Esophagus (tissue), 2 donors: ENCODE results near the gene HLTF. TPM values are rescaled to one million over a fixed set of nuclear protein-coding genes. Genes with fewer than 3 reads are reported as not detected.
"Not testable (repeated sequence)": the region's sequence is repeated elsewhere in the genome, so short reads cannot be mapped to it uniquely, and the experiment has no call there.

Experiments
- H3K27ac ChIP-seq, 2 donors: one replicate each; pipeline ENCODE4 v1.5.1; 2013; ENCODE audit warnings: low read depth in 2 of 2, mild to moderate bottlenecking in 2 of 2, inconsistent platforms in 1 of 2, low read length in 1 of 2, moderate library complexity in 1 of 2
- H3K27me3 ChIP-seq, 2 donors: one replicate each; pipeline ENCODE4 v1.6.1; 2013; ENCODE audit warnings: low read length in 2 of 2, control low read depth in 1 of 2, mild to moderate bottlenecking in 1 of 2; ENCODE audit not compliant: insufficient read depth in 2 of 2, control insufficient read depth in 1 of 2
- H3K36me3 ChIP-seq, 2 donors: one replicate each; pipeline ENCODE4 v1.6.1; 2013; ENCODE audit warnings: low read length in 1 of 2; ENCODE audit not compliant: control insufficient read depth in 2 of 2, insufficient read depth in 2 of 2
- H3K4me1 ChIP-seq, 2 donors: one replicate each; pipeline ENCODE4 v1.6.1; 2013; ENCODE audit warnings: low read length in 1 of 2; ENCODE audit not compliant: control insufficient read depth in 2 of 2, insufficient read depth in 2 of 2
- H3K4me3 ChIP-seq, 2 donors: one replicate each; pipeline ENCODE4 v1.5.1; 2013; ENCODE audit warnings: low read length in 2 of 2, mild to moderate bottlenecking in 2 of 2, low read depth in 1 of 2, moderate library complexity in 1 of 2
- H3K9me3 ChIP-seq, 2 donors: one replicate each; pipeline ENCODE4 v1.6.1; 2013; ENCODE audit warnings: mild to moderate bottlenecking in 2 of 2, low read depth in 1 of 2, low read length in 1 of 2, moderate library complexity in 1 of 2; ENCODE audit not compliant: control insufficient read depth in 2 of 2, insufficient read depth in 1 of 2
- WGBS, 2 donors: extraction: QIAGEN DNeasy Blood & Tissue Kit; methylation state at CpG; one replicate each; pipeline ENCODE4 v1.1.7; 2013; 5-methylcytosine and 5-hydroxymethylcytosine counted together
- polyA plus RNA-seq, 2 donors: library from polyadenylated mRNA; stranded (reverse); fragments of 200-250 nt; gene quantifications; one replicate each; pipeline ENCODE4 v1.2.3, GENCODE V29; 2013
- donor health status: healthy with polysubstance abuse.
- donor health status: Bipolar disorder and iron deficiency.

Gene HLTF
- polyA plus RNA-seq, 2 donors, result 1.7 to 3.5 TPM

DNA sequence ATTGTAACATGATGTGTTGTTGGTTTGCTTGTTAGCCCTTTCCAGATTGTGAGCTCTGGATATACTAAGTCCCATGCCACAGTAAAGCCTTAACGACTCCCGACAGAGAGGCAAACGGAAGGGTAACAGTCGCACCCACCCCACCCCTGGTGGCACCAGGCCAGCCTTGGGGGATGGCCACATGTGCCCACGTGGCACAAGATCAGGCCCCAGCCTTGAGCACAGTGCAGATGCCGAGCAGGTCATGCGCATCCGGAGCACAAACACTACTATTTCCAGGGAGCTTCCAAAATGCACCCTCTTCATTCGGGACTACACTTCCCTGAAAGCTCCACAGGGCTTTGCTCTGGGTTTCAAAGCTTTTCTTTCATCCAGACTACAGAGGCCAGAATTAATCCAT is 32.4 kb upstream of the HLTF start:
- no peak overlapping the region for H3K27ac ChIP-seq
- no peak overlapping the region for H3K4me3 ChIP-seq
- H3K4me1 ChIP-seq, result no peaks in the 10 kb centered on the region
- 86 to 88% methylated on average over 9 of the region's 9 CpGs for WGBS, 2 donors
- no peaks in the 10 kb centered on the region for H3K27me3 ChIP-seq
- H3K9me3 ChIP-seq, result no peaks in the 10 kb centered on the region
- no peaks in the 10 kb centered on the region for H3K36me3 ChIP-seq

DNA sequence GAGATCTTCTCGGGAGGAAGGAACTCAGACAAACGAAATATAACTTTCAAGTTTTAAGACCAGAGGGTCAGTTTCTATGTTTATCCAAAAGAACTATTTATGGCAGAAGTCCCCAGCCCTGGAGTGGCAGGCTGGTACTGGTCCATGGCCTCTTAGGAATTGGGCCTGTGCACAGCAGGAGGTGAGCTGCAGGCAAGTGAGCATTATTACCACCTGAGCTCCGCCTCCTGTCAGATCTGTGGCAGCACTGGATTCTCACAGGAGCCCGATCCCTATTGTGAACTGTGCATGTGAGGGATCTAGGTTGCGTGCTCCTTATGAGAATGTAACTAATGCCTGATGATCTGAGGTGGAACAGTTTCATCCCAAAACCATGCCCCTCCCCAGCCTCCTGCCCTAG is 28.8 kb upstream of the HLTF start:
- H3K4me3 ChIP-seq, result no peak overlapping the region
- no peaks in the 10 kb centered on the region for H3K4me1 ChIP-seq
- no peaks in the 10 kb centered on the region for H3K36me3 ChIP-seq
- no peaks in the 10 kb centered on the region for H3K9me3 ChIP-seq
- 81 to 92% methylated on average over 5 of the region's 5 CpGs for WGBS, 2 donors
- H3K27ac ChIP-seq, result no peak overlapping the region
- H3K27me3 ChIP-seq, result no peaks in the 10 kb centered on the region

GRCh38 chr3:149114458-149114857 is 28.1 kb upstream of the HLTF start:
- Histone ChIP-seq H3K4me1 (no peaks in the 10 kb centered on the region), H3K27me3 (no peaks in the 10 kb centered on the region), H3K36me3 (no peaks in the 10 kb centered on the region), H3K9me3 (peaks cover 0 to under 1% of the 10 kb centered on the region in 2 donors), H3K4me3 (no peak overlapping the region), H3K27ac (no peak overlapping the region)
- 85 to 88% methylated on average over 1 of the region's 1 CpG for WGBS, 2 donors

DNA sequence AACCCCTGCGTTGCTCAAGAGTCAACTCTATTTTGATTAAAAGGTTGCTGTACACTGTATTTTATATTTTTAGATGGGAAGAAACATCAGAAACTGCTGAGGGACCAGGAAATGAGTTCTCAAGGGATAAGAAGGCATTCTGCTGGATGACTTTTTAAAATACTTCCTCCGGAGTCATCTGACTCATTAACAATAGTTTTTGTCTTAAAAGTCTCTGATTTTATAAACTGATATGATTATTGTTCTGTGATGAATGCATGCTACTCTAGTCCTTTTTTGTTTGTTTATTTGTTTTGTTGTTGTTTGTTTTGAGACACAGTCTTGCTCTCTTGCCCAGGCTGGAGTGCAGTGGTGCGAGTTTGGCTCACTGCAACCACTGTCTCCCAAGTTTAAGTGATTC is 18.2 kb upstream of the HLTF start:
- H3K36me3 ChIP-seq, result no peaks in the 10 kb centered on the region

DNA sequence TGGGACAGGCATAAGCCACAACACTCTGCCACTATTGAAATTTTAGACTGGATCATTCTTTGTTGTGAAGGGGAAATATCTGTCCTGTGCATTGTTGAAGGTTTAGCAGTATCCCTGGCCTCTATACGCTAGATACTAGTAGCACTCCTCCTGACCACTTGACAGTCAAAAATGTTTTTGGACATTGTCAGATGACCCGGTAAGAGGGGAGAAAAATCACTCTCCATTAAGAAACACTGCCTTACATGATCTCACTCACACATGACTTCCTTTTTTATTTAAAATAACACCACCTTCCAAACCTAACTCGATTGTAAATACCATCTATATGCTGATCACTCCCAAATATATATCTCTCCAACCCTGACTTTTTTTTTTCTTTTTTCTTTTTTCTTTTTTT is 15.3 kb upstream of the HLTF start:
- H3K36me3 ChIP-seq, result no peaks in the 10 kb centered on the region
- H3K4me1 ChIP-seq, result no peaks in the 10 kb centered on the region
- H3K27me3 ChIP-seq, result peaks cover 0 to 3% of the 10 kb centered on the region in 2 donors
- H3K4me3 ChIP-seq, result no peak overlapping the region
- no peak overlapping the region for H3K27ac ChIP-seq
- no peaks in the 10 kb centered on the region for H3K9me3 ChIP-seq
- 86 to 88% methylated on average over 3 of the region's 3 CpGs for WGBS, 2 donors

More for the DNA sequence above, 18.2 kb upstream of the HLTF start:
- H3K4me1 ChIP-seq, result no peaks in the 10 kb centered on the region
- no peak overlapping the region for H3K27ac ChIP-seq
- peaks cover 0 to 3% of the 10 kb centered on the region in 2 donors for H3K27me3 ChIP-seq
- H3K4me3 ChIP-seq, result no peak overlapping the region
- 77 to 84% methylated on average over 3 of the region's 3 CpGs for WGBS, 2 donors
- peaks cover 0 to 2% of the 10 kb centered on the region in 2 donors for H3K9me3 ChIP-seq

- Histone ChIP-seq H3K9me3 (no peaks in the 10 kb centered on the region), H3K27me3 (peaks cover 0 to 3% of the 10 kb centered on the region in 2 donors), H3K4me3 (no peak overlapping the region), H3K27ac (no peak overlapping the region), H3K4me1 (no peaks in the 10 kb centered on the region), H3K36me3 (no peaks in the 10 kb centered on the region)
- WGBS, 2 donors, result 84 to 92% methylated on average over 4 of the region's 4 CpGs
Observed at GRCh38 chr3:149101154-149101553, 14.8 kb upstream of the HLTF start.

DNA sequence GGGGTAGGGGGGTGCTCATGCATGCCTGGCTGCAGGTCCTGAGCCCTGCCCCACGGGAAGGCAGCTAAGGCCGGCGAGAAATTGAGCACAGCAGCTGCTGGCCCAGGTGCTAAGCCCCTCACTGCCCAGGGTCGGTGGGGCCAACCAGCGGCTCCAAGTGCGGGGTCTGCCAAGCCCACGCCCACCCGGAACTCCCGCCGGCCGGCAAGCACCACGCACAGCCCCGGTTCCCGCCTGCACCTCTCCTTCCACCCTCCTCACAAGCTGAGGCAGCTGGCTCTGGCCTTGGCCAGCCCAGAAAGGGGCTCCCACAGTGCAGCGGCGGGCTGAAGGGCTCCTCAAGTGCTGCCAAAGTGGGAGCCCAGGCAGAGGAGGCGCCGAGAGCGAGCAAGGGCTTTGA is 11.7 kb upstream of the HLTF start:
- not testable (repeated sequence) for H3K36me3 ChIP-seq, H3K27ac ChIP-seq, H3K4me3 ChIP-seq, H3K9me3 ChIP-seq, H3K27me3 ChIP-seq, H3K4me1 ChIP-seq
- WGBS, 2 donors, result 94% methylated on average over 11 to 19 of the region's 19 CpGs

DNA sequence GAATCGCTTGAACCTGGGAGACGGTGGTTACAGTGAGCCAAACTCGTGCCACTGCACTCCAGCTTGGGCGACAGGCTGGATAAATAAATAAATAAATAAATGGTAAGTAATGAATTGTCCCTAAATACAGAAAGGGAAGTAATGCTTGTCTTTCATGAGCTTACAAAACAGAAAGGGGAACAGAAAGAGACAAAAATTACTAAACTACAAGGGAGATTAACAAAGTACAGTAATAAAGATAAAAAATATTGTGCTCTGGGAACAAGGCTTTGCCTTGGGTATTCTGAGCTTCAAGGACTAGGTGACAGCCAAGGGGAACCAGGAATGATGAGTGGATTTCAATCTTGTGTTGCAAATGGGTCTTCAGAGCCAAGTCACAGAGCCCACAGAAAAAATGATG is 9.2 kb upstream of the HLTF start:
- no peak overlapping the region for H3K27ac ChIP-seq
- H3K27me3 ChIP-seq, result no peaks in the 10 kb centered on the region
- H3K4me1 ChIP-seq, result no peaks in the 10 kb centered on the region
- WGBS, 2 donors, result 91 to 93% methylated on average over 4 of the region's 4 CpGs
- no peak overlapping the region for H3K4me3 ChIP-seq
- H3K36me3 ChIP-seq, result no peaks in the 10 kb centered on the region
- H3K9me3 ChIP-seq, result no peaks in the 10 kb centered on the region

DNA sequence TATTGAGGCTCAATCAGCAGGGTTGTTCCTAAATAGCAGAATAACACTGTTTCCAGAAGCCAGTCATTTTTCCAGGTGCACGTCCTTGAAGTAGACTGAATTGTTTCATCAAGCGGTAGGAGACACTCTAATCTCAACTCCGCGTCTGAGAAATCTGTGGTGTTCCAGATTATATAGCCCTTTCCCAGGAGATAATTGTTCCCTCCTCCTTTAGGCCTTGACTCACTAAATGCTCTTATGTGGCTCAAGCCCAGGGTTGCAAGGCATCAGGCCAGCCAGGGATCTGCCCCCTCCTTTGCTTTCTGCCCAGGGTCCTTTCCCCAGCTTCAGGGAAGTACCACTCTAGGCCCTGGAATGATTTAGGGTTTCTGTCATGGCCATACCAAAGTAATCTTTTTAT is 5.7 kb upstream of the HLTF start:
- Histone ChIP-seq H3K4me1 (no peaks in the 10 kb centered on the region), H3K9me3 (no peaks in the 10 kb centered on the region), H3K36me3 (no peaks in the 10 kb centered on the region), H3K27ac (no peak overlapping the region), H3K4me3 (no peak overlapping the region), H3K27me3 (no peaks in the 10 kb centered on the region)
- 82 to 97% methylated on average over 4 of the region's 4 CpGs for WGBS, 2 donors

DNA sequence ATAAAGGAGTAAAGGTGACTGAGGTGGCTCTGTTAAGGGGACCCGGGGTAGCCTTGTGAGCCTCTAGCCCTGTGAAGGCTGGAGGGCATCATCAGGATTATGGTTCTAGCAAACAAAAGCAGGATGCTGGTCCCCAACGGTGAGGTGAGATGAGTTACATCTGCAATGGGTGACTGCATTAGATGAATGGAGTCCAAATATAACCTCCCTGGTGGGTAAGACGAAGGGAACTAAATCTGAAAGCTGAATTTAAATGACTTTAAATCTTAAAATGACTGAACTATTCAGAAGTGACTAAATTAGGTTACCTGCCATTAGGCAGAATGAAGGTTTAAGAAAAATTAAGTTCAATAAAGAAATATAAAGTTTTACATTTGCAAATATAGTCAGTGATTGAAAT is 4.6 kb upstream of the HLTF start:
- no peaks in the 10 kb centered on the region for H3K4me1 ChIP-seq
- no peak overlapping the region for H3K27ac ChIP-seq
- no peaks in the 10 kb centered on the region for H3K36me3 ChIP-seq
- H3K9me3 ChIP-seq, result no peaks in the 10 kb centered on the region
- 71 to 75% methylated on average over 3 of the region's 3 CpGs for WGBS, 2 donors
- H3K4me3 ChIP-seq, result no peak overlapping the region
- no peaks in the 10 kb centered on the region for H3K27me3 ChIP-seq
